Prostate gland (tissue), 2 donors: ENCODE data around the gene DOP1B. TPM values are rescaled to one million over a fixed set of nuclear protein-coding genes. Genes with fewer than 3 reads are reported as not detected.

ENCODE experiments used
- DNase-seq: peaks from one replicate; pipeline ENCODE4 v3.0.0-alpha.2; 2019; ENCODE audit warnings: low spot score
- H3K27ac ChIP-seq, 2 donors: fragments of 200-600 bp; sonication (generic); 2 replicates each; pipeline ENCODE4 v1.5.1; 2017 to 2019
- H3K27me3 ChIP-seq: fragments of 200-600 bp; sonication (generic); replicated peaks from 2 replicates; pipeline ENCODE4 v1.5.1; 2019; ENCODE audit not compliant: insufficient read depth
- H3K36me3 ChIP-seq, 2 donors: fragments of 200-600 bp; sonication (generic); 1 replicate in 1 of 2; 2 replicates in 1 of 2; pipeline versions ENCODE4 v1.5.1 to v1.8.1; 2017 to 2019
- H3K4me1 ChIP-seq: fragments of 200-600 bp; sonication (generic); replicated peaks from 2 replicates; pipeline ENCODE4 v1.5.1; 2019
- H3K4me3 ChIP-seq, 2 donors: fragments of 200-600 bp; sonication (generic); 2 replicates each; pipeline ENCODE4 v1.5.1; 2017 to 2019
- H3K9me3 ChIP-seq: fragments of 200-600 bp; sonication (generic); 2 replicates; pipeline ENCODE4 v1.5.1; 2017
- CTCF ChIP-seq, 4 experiments: fragments of 200-600 bp in 2 of 4; fragments of 450-650 bp in 2 of 4; sonication (generic) in 2 of 4; IDR thresholded peaks; 1 replicate in 3 of 4; 2 replicates in 1 of 4; pipeline ENCODE4 v1.5.1; 2016 to 2019; ENCODE audit warnings: antibody characterized with exemption in 4 of 4, mild to moderate bottlenecking in 2 of 4, moderate library complexity in 2 of 4
- POLR2A ChIP-seq: fragments of 450-650 bp; IDR thresholded peaks from one replicate; pipeline ENCODE4 v1.6.1; 2016; ENCODE audit warnings: antibody characterized with exemption, mild to moderate bottlenecking
- POLR2AphosphoS5 ChIP-seq: sonication (generic); formaldehyde crosslinking; IDR thresholded peaks from one replicate; pipeline ENCODE4 v1.6.1; 2017; ENCODE audit warnings: antibody characterized with exemption
- WGBS: methylation state at CpG from one replicate; pipeline ENCODE4 v1.1.5; 2018; 5-methylcytosine and 5-hydroxymethylcytosine counted together
- intact Hi-C: fragments of 100-400 bp; cut with DNase I; formaldehyde crosslinking; loops from one replicate; pipeline ENCODE4 v1.14.2; 2022
- total RNA-seq, 2 donors: library from RNA; depleted of rRNA; stranded (reverse); fragments of >200 nt; gene quantifications; one replicate each; pipeline ENCODE4 v1.1.0, GENCODE V29; 2016

The DOP1B gene
- total RNA-seq, 2 donors from 2014 or later, result 28.4 to 93.3 TPM

GRCh38 chr21:36124395-36124794 is 32.2 kb upstream of the DOP1B start:
- H3K27ac ChIP-seq, result no peak overlapping the region
- no peak for DNase-seq
- H3K4me1 ChIP-seq, result peaks cover 16% of the 10 kb centered on the region
- TF ChIP-seq POLR2AphosphoS5 (no peak), POLR2A (no peak), CTCF (IDR thresholded peaks at IDR 0.05) (no peak)
- intact Hi-C loops, result no loop called here
- no peaks in the 10 kb centered on the region for H3K27me3 ChIP-seq
- no peak overlapping the region for H3K4me3 ChIP-seq
- H3K36me3 ChIP-seq, result no peaks in the 10 kb centered on the region
- 98% methylated on average over 2 of the region's 2 CpGs for WGBS
- no peaks in the 10 kb centered on the region for H3K9me3 ChIP-seq

GRCh38 chr21:36125512-36126207 is 31.0 kb upstream of the DOP1B start:
- no peaks in the 10 kb centered on the region for H3K9me3 ChIP-seq
- H3K36me3 ChIP-seq, result no peaks in the 10 kb centered on the region
- no peak overlapping the region for H3K4me3 ChIP-seq
- H3K4me1 ChIP-seq, result peaks cover 16% of the 10 kb centered on the region
- intact Hi-C loops, result no loop called here
- H3K27ac ChIP-seq, result peak overlapping the region; percentile 77 to 84
- 17% methylated on average over 9 of the region's 9 CpGs for WGBS
- TF ChIP-seq POLR2A (no peak), CTCF (IDR thresholded peaks at IDR 0.05) (peak; percentile 80 to 88 (median 83))
- H3K27me3 ChIP-seq, result no peaks in the 10 kb centered on the region
- DNase-seq, result peak; percentile 54

GRCh38 chr21:36126208-36126565 is 30.4 kb upstream of the DOP1B start:
- DNase-seq, result peak; percentile 79
- H3K4me1 ChIP-seq, result peaks cover 16% of the 10 kb centered on the region
- H3K27me3 ChIP-seq, result no peaks in the 10 kb centered on the region
- H3K36me3 ChIP-seq, result no peaks in the 10 kb centered on the region
- intact Hi-C loops, result no loop called here
- H3K9me3 ChIP-seq, result no peaks in the 10 kb centered on the region
- TF ChIP-seq CTCF (IDR thresholded peaks at IDR 0.05), result no peak
- peak; percentile 92 for TF ChIP-seq POLR2AphosphoS5
- peak overlapping the region; percentile 77 to 84 for H3K27ac ChIP-seq
- no peak overlapping the region for H3K4me3 ChIP-seq

- Histone ChIP-seq H3K27me3 (no peaks in the 10 kb centered on the region), H3K9me3 (no peaks in the 10 kb centered on the region), H3K4me1 (peaks cover 16% of the 10 kb centered on the region), H3K27ac (peak overlapping the region; percentile 77 to 84), H3K4me3 (no peak overlapping the region), H3K36me3 (no peaks in the 10 kb centered on the region)
- WGBS, result 59% methylated on average over 5 of the region's 5 CpGs
- TF ChIP-seq POLR2A (no peak), POLR2AphosphoS5 (no peak), CTCF (IDR thresholded peaks at IDR 0.05) (no peak)
- no peak for DNase-seq
- intact Hi-C loops, result no loop called here
Measured at GRCh38 chr21:36126621-36127110, 30.0 kb upstream of the DOP1B start.

GRCh38 chr21:36127250-36127904 is 29.2 kb upstream of the DOP1B start:
- Histone ChIP-seq H3K27me3 (no peaks in the 10 kb centered on the region), H3K4me1 (peaks cover 16% of the 10 kb centered on the region), H3K9me3 (no peaks in the 10 kb centered on the region), H3K27ac (peak overlapping the region; percentile 77 to 84), H3K4me3 (no peak overlapping the region), H3K36me3 (no peaks in the 10 kb centered on the region)
- TF ChIP-seq CTCF (IDR thresholded peaks at IDR 0.05) (no peak), POLR2AphosphoS5 (peak; percentile 86)
- peak; percentile 90 for DNase-seq
- WGBS, result 48% methylated on average over 10 of the region's 10 CpGs
- intact Hi-C loops, result no loop called here
